ENCODE data around the gene RPS19. TPM values are rescaled to one million over a fixed set of nuclear protein-coding genes. Genes with fewer than 3 reads are reported as not detected.
A peak's percentile ranks its signal among the peaks of the same experiment; 100 is the strongest.

RPS19 gene
- polyA plus RNA-seq, 2 of the 4 experiments (the other 2 are of a cell fraction) = 3,564 to 7,778 TPM

- peaks cover 21% of the 10 kb centered on the region for H3K4me1 ChIP-seq
- FAIRE-seq (no peak), ATAC-seq (peak; percentile 1 to 6; a peak in 3 of 6 replicates), DNase-seq (ENCODE audit: low read depth in 1 of 2, low spot score in 1 of 2) (no peak)
- H3K9me3 ChIP-seq = no peaks in the 10 kb centered on the region
- H3K27ac ChIP-seq = no peak overlapping the region
- no peak overlapping the region for H3K4me2 ChIP-seq
- no peak overlapping the region for H3K4me3 ChIP-seq
- ChIA-PET CTCF (interaction anchor here (0.9 to 2.2 kb wide), 9 partner anchors 11 to 463 kb away, joined by 3 to 9 read pairs (median 3); no protein-coding TSS in a partner anchor), POLR2A (interaction anchor here (0.6 to 1.1 kb wide), 3 partner anchors 10 to 47 kb away, joined by 3 to 4 read pairs (median 3); no protein-coding TSS in a partner anchor)
- 71% methylated on average over 29 of the region's 29 CpGs for WGBS (ENCODE audit: missing lambda C conversion rate)
- no peak for TF ChIP-seq RFX5 (IDR thresholded peaks at IDR 0.05)
- no peak for TF ChIP-seq KDM5A (IDR thresholded peaks at IDR 0.05)
- no peak for TF ChIP-seq ZNF302 (CRISPR knock-in tag; IDR thresholded peaks at IDR 0.05)
- no peak for TF ChIP-seq RCOR1 (IDR thresholded peaks at IDR 0.05; ENCODE audit: low read depth, low read length)
- TF ChIP-seq CBX2 (IDR thresholded peaks at IDR 0.05; ENCODE audit: borderline replicate concordance, low read depth) = no peak
- TF ChIP-seq GATA3 (IDR thresholded peaks at IDR 0.05; ENCODE audit: borderline replicate concordance) = no peak
- TF ChIP-seq ZC3H11A (IDR thresholded peaks at IDR 0.05) = no peak
- TF ChIP-seq ATOH8 (CRISPR knock-in tag; IDR thresholded peaks at IDR 0.05; ENCODE audit: low read depth) = no peak
- no peak for TF ChIP-seq JUNB (IDR thresholded peaks at IDR 0.05)
- TF ChIP-seq CEBPB (IDR thresholded peaks at IDR 0.05) = no peak
- TF ChIP-seq E2F6 (IDR thresholded peaks at IDR 0.05; ENCODE audit: borderline replicate concordance, low read depth) = no peak
- TF ChIP-seq POLR2AphosphoS2 (conservative IDR thresholded peaks at IDR 0.05; ENCODE audit: low read length) = no peak; the same call in 1 of the 2 replicates
- no peak for TF ChIP-seq FOSB (CRISPR knock-in tag; IDR thresholded peaks at IDR 0.05)
- TF ChIP-seq HES2 (IDR thresholded peaks at IDR 0.05) = no peak
- no peak for TF ChIP-seq KDM1A (IDR thresholded peaks at IDR 0.05; ENCODE audit: low read depth)
- no peak for TF ChIP-seq JUN (IDR thresholded peaks at IDR 0.05)
- TF ChIP-seq EP300 (IDR thresholded peaks at IDR 0.05) = no peak
- TF ChIP-seq ELK1 (IDR thresholded peaks at IDR 0.05; ENCODE audit: low read depth, low read length) = no peak
Measured at GRCh38 chr19:41911889-41912731, 52.1 kb downstream of the RPS19 start.

- CTCF ChIA-PET = interaction anchor here (1.0 kb wide), 1 partner anchor 78 kb away, joined by 3 read pairs; no protein-coding TSS in a partner anchor
- ATAC-seq = peak; percentile 17 to 61; a peak in 5 of 6 replicates
- no peak for FAIRE-seq
Measured at GRCh38 chr19:41912899-41913537, 53.0 kb downstream of the RPS19 start.

More at GRCh38 chr19:41912899-41913537, 53.0 kb downstream of the RPS19 start:
- no peak for TF ChIP-seq CBX2 (IDR thresholded peaks at IDR 0.05; ENCODE audit: borderline replicate concordance, low read depth)
- no peak for TF ChIP-seq CBX8 (IDR thresholded peaks at IDR 0.05)
- no peak for TF ChIP-seq HOXA7 (CRISPR knock-in tag; IDR thresholded peaks at IDR 0.05)
- no peak for TF ChIP-seq HDAC2 (IDR thresholded peaks at IDR 0.05)
- TF ChIP-seq JUN (IDR thresholded peaks at IDR 0.05) = no peak
- no peak for TF ChIP-seq NPAS2 (CRISPR knock-in tag; IDR thresholded peaks at IDR 0.05; ENCODE audit: borderline replicate concordance)
- TF ChIP-seq SREBF2 (IDR thresholded peaks at IDR 0.05) = no peak
- no peak for TF ChIP-seq PHF8 (IDR thresholded peaks at IDR 0.05; ENCODE audit: borderline replicate concordance, low read depth)
- no peak for TF ChIP-seq RARB (CRISPR knock-in tag; IDR thresholded peaks at IDR 0.05)
- no peak for TF ChIP-seq GATA3 (IDR thresholded peaks at IDR 0.05; ENCODE audit: borderline replicate concordance)
- TF ChIP-seq HEYL (CRISPR knock-in tag; IDR thresholded peaks at IDR 0.05) = no peak
- POLR2A ChIA-PET = interaction anchor here (1.1 kb wide), 1 partner anchor 40 kb away, joined by 4 read pairs; no protein-coding TSS in a partner anchor
- H3K4me2 ChIP-seq = peak overlapping the region; percentile 46
- 30% methylated on average over 37 of the region's 51 CpGs for WGBS (ENCODE audit: missing lambda C conversion rate)
- no peak for DNase-seq (ENCODE audit: low read depth in 1 of 2, low spot score in 1 of 2)
- no peaks in the 10 kb centered on the region for H3K9me3 ChIP-seq
- peak overlapping the region in 1 of 2 experiments; percentile 1; a peak in 1 of 6 replicates for H3K27ac ChIP-seq
- peaks cover 17% of the 10 kb centered on the region for H3K4me1 ChIP-seq
- H3K4me3 ChIP-seq = no peak overlapping the region
